Loucy (cell line): ENCODE results near the gene GPATCH2L.

ENCODE experiments used
- CTCF ChIP-seq: fragments of 200-600 bp; sonication (generic); conservative IDR thresholded peaks from 2 replicates; pipeline ENCODE4 v1.5.1; 2014; ENCODE audit warnings: mild to moderate bottlenecking, antibody characterized with exemption, low read length
- EZH2phosphoT487 ChIP-seq: fragments of 200-600 bp; IDR thresholded peaks from 2 replicates; pipeline ENCODE4 v1.6.1; 2018; ENCODE audit warnings: antibody characterized with exemption, mild to moderate bottlenecking, moderate library complexity, borderline replicate concordance

DNA sequence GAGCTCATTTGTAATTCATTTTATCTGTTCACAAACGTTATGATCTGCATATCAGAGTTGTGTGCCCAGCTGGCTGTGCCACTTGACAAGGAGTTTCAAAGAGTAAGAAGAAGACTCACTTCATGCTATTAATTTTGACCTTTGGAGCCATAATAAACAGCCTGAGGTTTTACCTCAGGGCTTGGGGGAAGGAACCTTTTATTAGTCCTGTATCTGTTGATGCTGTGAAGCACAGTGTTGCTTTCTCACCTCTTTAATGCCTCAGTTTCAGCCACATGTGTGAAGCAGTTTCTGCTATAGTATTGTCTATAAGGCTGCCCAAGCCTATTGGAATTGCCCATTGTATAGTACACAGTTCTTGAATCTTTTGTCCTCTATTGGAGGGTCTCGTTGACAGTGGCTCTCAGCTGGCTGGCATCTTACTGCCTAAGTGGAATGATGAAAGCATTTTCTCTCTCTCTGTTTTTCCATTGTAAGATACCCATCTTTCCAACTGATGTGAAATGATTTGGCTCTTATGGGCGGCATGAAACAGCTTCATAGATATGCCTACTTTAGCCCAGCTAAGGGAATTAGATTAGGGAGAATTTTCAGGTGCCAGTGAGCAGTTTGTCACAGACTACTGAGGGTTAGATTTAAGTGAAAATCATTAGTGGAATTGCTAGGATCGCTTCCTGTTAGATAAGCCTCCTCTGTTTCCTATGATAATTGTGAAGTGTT lies 34.7 kb downstream of the GPATCH2L start:
- TF ChIP-seq CTCF (no peak), EZH2phosphoT487 (no peak)
